NCI-H187 (cell line): ENCODE results near the gene ZFP57.

Experiments
- DNase-seq, 2 experiments: peaks; one replicate each; lab custom pipeline; 2025; lab: John Stamatoyannopoulos, UW

The ZFP57 gene

GRCh38 chr6:29625337-29625930, 55.5 kb downstream of the ZFP57 start:
- no peak for DNase-seq

GRCh38 chr6:29624520-29624961, 56.4 kb downstream of the ZFP57 start:
- no peak for DNase-seq
